Brain microvascular endothelial cell (primary cell): ENCODE data around the gene FADS1.

ENCODE experiments used
- DNase-seq: peaks from one replicate; pipeline ENCODE4 v3.0.0-alpha.2; 2020
- H3K27ac ChIP-seq: fragments of 250-450 bp; sonication (Bioruptor Pico); 2 replicates; pipeline ENCODE4 v1.5.1; 2020; ENCODE audit warnings: mild to moderate bottlenecking, moderate library complexity
- H3K27me3 ChIP-seq: fragments of 250-450 bp; sonication (Bioruptor Pico); replicated peaks from 2 replicates; pipeline ENCODE4 v1.5.1; 2020; ENCODE audit warnings: mild to moderate bottlenecking
- H3K36me3 ChIP-seq: fragments of 250-450 bp; sonication (Bioruptor Pico); replicated peaks from 2 replicates; pipeline ENCODE4 v1.5.1; 2020; ENCODE audit warnings: mild to moderate bottlenecking
- H3K4me3 ChIP-seq: 2 replicates; pipeline ENCODE4 v1.5.1; 2011; ENCODE audit warnings: low read depth, mild to moderate bottlenecking, control low read depth, low read length, moderate library complexity
- in situ Hi-C: cut with HindIII; loops from 2 replicates; pipeline ENCODE4 v1.10.0; 2017; ENCODE audit warnings: low sequenced_read_pairs, low pct_ligation_motif_present
- TF ChIP-seq, protein P1 (sequence below): IDR thresholded peaks from 2 replicates; pipeline ENCODE4 v1.5.1; 2011; ENCODE audit warnings: low read depth, mild to moderate bottlenecking, moderate library complexity, low read length, control low read depth, inconsistent platforms; ENCODE audit errors: missing control alignments

The FADS1 gene

DNA sequence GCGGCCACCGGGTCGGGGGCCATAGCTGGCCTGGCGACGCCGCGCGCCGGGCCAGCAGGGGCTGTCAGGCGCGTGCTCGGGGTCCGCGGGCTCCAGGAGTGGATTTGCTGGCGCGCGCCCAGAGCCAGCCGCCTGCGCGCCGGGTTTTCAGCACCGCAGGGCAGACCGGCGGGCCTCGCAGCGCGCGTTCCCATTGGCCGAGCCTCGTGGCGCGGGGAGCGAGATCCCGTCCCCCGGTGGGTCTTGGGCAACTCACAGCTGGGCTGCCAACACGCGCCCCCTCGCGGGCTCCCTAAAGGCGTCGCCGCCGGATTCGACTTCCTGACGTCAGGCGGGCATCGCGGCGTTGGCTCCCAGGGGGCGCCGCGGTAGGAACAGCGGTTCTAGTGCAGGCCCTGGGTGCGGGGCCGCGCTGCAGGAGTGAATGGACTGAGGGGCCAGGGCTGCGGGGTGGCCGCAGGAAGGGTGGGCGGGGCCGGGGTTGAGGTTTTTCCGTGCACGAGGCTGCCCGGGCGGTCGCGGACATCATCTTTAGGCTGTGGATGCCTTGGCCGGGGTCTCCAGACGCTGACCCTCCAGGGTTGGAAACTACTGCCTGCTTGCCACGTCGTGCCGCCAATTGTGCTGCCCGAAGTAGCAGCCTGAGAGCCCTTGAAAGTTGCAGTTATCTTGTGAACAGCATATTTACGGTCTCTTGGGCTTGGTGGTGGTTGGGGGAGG is at the start of gene FADS1:
FADS1 (minus strand) TSS at position 268 of the 720 bp plus-strand sequence; CDS start at position 194, 74 bp downstream.
- TF ChIP-seq, protein P1, sequence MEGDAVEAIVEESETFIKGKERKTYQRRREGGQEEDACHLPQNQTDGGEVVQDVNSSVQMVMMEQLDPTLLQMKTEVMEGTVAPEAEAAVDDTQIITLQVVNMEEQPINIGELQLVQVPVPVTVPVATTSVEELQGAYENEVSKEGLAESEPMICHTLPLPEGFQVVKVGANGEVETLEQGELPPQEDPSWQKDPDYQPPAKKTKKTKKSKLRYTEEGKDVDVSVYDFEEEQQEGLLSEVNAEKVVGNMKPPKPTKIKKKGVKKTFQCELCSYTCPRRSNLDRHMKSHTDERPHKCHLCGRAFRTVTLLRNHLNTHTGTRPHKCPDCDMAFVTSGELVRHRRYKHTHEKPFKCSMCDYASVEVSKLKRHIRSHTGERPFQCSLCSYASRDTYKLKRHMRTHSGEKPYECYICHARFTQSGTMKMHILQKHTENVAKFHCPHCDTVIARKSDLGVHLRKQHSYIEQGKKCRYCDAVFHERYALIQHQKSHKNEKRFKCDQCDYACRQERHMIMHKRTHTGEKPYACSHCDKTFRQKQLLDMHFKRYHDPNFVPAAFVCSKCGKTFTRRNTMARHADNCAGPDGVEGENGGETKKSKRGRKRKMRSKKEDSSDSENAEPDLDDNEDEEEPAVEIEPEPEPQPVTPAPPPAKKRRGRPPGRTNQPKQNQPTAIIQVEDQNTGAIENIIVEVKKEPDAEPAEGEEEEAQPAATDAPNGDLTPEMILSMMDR, result peak; percentile 63
- Histone ChIP-seq H3K36me3 (peaks cover 12% of the 10 kb centered on the region), H3K27ac (peak within 1 kb of the TSS; percentile 62), H3K27me3 (no peaks in the 10 kb centered on the region), H3K4me3 (peak within 1 kb of the TSS; percentile 89)
- peak; percentile 80 for DNase-seq
- in situ Hi-C loops, result no loop called here

DNA sequence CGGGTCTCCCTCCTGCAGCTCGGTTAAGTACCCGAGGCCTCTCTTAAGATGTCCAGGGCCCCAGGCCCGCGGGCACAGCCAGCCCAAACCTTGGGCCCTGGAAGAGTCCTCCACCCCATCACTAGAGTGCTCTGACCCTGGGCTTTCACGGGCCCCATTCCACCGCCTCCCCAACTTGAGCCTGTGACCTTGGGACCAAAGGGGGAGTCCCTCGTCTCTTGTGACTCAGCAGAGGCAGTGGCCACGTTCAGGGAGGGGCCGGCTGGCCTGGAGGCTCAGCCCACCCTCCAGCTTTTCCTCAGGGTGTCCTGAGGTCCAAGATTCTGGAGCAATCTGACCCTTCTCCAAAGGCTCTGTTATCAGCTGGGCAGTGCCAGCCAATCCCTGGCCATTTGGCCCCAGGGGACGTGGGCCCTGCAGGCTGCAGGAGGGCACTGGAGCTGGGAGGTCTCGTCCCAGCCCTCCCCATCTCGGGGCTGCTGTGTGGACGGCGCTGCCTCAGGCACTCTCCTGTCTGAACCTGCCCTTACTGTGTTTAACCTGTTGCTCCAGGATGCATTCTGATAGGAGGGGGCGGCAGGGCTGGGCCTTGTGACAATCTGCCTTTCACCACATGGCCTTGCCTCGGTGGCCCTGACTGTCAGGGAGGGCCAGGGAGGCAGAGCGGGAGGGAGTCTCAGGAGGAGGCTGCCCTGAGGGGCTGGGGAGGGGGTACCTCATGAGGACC is 49.6 kb upstream of the FADS1 start:
- DNase-seq, result no peak
- H3K27ac ChIP-seq, result no peak overlapping the region
- in situ Hi-C loops, result no loop called here
- peaks cover 38% of the 10 kb centered on the region for H3K36me3 ChIP-seq
- TF ChIP-seq, protein P1, result no peak
- H3K4me3 ChIP-seq, result no peak overlapping the region
- H3K27me3 ChIP-seq, result no peaks in the 10 kb centered on the region

DNA sequence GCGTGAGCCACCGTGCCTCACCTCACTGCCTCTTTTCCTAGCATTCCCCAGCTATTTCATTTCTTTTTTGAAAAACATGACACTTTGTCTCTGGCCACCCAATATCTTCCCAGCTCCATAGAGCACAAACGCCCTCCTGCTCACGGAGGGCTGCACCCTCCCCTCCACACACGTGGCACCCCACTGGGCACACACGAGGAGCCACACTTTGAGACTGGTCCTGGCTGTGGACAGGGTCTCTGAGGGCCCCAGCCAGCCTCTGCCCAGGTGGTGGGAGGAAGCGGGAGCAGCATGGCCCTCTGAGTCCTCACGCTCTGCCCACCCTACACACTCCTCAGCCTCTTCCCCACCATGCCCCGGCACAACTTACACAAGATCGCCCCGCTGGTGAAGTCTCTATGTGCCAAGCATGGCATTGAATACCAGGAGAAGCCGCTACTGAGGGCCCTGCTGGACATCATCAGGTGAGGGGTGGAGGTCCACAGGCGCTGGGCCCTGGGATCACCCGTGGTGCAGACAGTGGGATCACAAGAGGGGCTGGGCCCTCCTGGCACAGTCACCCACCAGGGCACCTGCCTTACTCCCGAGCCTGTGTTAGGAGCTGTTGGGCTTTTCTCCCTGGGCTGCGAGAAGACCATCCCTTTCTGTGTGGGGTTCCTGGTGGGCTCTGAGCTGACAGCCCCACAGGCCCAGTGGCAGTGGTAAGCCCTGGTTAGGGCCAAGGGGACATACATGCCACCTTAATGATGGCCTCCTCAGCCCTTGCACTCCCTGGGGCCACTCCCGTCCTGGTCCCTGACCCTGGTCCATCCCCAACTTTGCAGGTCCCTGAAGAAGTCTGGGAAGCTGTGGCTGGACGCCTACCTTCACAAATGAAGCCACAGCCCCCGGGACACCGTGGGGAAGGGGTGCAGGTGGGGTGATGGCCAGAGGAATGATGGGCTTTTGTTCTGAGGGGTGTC is 48.3 kb upstream of the FADS1 start:
- TF ChIP-seq, protein P1, result no peak
- Histone ChIP-seq H3K4me3 (no peak overlapping the region), H3K27ac (no peak overlapping the region), H3K36me3 (peaks cover 44% of the 10 kb centered on the region), H3K27me3 (no peaks in the 10 kb centered on the region)
- DNase-seq, result no peak
- in situ Hi-C loops, result no loop called here

DNA sequence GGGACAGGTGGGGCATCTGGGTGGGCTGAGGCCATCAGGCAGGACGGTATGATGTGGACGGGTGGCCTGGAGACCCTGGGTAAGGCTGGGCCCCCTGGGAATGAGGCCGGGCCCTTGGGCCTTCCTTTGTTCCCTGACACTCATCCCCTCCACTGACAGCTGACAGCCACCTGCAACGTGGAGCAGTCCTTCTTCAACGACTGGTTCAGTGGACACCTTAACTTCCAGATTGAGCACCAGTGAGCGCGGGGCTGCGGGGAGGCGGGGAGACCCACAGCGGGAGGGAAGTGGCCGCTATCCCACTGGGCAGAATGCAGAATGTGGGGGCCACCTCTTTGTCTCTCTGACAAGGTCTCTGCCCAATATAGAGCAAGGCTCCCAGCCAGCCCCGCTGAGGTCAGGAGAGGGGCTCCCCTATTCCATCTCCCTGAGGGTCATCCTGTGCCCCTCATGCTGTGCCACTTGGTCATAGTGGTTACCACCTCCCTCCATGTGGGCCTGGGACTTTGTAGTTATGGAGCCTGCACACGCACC is 46.8 kb upstream of the FADS1 start:
- in situ Hi-C loops, result no loop called here
- Histone ChIP-seq H3K27ac (no peak overlapping the region), H3K36me3 (peaks cover 55% of the 10 kb centered on the region), H3K27me3 (no peaks in the 10 kb centered on the region), H3K4me3 (no peak overlapping the region)
- no peak for DNase-seq
- TF ChIP-seq, protein P1, result no peak

DNA sequence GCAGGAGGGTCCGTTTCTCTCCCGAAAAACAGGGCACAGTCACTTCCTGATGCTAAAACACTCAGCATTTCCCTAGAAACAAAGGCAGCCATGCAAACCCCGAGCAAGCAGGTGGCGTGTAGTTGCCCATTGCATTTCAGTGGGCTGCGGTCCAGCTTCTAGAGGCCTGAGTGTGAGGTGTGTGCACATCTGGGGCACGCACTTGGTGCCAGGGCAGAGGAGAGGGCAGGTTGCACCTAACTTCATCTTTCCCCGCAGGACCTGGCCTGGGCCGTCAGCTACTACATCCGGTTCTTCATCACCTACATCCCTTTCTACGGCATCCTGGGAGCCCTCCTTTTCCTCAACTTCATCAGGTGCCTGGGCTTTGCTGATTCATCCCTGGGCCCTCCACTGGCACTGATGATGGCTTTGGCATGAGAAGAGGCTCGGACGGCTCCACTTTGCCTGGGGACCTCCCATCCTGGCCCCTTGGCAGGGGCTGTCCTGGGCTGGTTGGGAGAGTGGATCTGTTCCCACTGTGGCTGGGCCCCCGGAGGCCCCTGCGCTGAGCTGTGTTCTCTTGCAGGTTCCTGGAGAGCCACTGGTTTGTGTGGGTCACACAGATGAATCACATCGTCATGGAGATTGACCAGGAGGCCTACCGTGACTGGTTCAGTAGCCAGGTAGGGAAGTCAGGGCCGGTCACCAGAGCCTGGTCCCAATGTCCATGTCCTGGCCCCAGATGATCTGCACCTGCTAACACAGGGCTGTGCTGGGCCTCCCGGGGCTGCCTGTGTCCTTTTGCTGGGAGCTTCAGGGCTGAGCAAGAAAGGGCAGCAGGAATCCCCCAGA is 46.1 kb upstream of the FADS1 start:
- Histone ChIP-seq H3K27me3 (no peaks in the 10 kb centered on the region), H3K4me3 (no peak overlapping the region), H3K36me3 (peaks cover 62% of the 10 kb centered on the region), H3K27ac (no peak overlapping the region)
- in situ Hi-C loops, result no loop called here
- TF ChIP-seq, protein P1, result no peak
- DNase-seq, result no peak
